HG03354 (cell line): Measurements from ENCODE around the gene PICK1.

Experiments
- ATAC-seq: cut with Tn5 transposase; IDR thresholded peaks from one replicate; pipeline ENCODE4 v1.9.1; 2021; ENCODE audit warnings: mild to moderate bottlenecking; ENCODE audit not compliant: unreplicated experiment, poor library complexity, severe bottlenecking

PICK1 gene

GRCh38 chr22:38056969-38057891 lies at the start of gene PICK1:
Gene PICK1 (plus strand): TSS chr22:38057404. CDS start chr22:38057810, 406 bp downstream.
- no peak for ATAC-seq

DNA sequence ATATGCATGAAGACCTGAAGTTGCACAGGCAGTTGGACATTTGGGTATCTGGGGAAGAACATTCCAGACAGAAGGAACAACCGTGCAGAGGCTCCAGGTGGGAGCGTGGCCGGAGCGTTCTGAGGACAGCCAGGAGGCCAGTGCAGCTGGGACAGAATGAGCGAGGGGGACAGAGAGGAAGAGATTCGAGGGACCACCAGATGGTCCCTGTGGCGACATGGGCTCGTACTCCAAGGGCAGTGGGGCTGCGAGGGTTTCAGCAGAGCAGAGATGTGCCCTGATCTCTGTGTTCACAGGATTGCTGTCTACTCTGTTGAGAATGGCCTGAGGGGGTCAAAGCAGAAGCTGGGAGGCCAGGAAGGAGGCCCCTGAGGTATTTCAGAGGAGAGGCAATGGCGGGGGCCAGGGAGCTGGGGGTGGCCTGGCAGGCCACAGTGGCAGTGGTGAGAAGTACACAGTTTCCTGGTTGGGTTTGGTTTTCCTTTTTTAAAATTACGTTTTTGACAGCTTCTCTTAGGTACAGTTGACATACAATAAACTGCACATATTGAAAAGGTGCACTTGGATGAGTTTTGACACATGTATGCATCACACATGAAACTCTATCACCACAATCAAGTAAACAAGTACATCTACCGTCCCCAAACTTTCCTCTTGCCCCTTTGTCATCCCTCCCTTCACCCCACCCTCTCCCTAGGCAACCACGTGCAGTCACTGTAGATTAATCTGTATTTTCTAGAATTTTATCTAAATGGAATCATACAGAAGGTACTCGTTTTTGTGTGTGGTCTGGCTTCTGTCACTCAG lies 48.0 kb upstream of the PICK1 start:
- no peak for ATAC-seq

DNA sequence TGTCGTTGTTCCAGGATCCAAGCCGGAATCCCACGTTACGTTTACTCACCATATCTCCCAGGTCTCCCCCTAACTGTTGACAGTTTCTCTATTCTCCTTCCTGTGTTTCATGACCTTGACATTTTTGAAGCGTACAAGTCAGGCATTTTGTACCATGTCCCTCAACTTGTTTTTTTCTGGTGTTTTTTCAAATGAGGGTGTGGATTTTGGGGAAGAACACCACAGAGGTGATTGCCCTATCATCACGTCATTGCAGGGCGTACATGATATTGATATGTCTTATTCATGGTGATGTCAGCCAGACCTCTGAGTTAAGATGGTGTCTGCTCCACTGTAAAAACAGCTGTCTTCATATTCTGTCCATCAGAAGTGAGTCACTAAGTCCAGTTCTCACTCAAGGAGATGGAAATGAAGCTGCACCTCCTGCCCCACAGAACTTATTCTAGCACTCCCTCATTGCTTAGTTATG lies 44.6 kb upstream of the PICK1 start:
- no peak for ATAC-seq

DNA sequence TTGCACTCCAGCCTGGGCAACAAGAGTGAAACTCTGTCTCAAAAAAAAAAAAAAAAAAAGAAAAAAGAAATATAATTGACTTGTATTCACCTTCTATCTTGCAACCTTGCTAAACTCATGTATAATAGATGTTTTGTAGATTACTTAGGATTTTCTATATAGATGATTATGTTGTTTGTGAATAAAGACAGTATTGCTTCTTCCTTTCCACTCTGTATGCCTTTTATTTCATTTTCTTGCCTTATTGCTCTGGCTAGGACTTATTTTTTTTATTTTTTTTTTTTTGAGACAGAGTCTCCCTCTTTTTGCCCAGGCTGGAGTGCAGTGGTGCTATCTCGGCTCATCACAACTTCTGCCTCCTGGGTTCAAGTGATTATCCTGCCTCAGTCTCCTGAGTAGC lies 43.1 kb upstream of the PICK1 start:
- ATAC-seq = no peak

- ATAC-seq = no peak
These were observed 40.7 kb upstream of the PICK1 start for GRCh38 chr22:38016182-38017151.

GRCh38 chr22:38017272-38017920 lies 39.8 kb upstream of the PICK1 start:
- no peak for ATAC-seq

GRCh38 chr22:38017939-38018885 lies 39.0 kb upstream of the PICK1 start:
- no peak for ATAC-seq

- no peak for ATAC-seq
These were observed 38.0 kb upstream of the PICK1 start for GRCh38 chr22:38018938-38019827.

GRCh38 chr22:38021206-38021605 lies 36.0 kb upstream of the PICK1 start:
- no peak for ATAC-seq

DNA sequence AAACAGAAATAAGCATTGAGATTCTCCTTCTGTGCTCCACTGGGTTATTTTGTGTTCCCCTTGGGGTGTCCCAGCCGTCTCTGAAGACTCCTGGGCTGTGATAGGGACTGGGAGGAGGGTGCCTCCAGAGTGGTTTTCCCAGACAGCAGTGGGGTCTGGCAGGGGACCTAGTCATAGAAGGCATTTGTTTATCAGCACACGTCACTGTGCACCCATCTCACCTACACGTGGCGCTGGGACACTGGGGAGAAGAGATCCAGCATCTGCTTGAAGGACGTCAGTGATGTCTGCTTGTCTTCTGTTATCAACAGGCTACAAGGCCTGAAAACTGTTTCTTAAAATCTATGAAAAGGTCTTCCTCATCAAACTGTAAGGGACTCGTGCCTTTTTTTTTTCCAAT lies 34.2 kb upstream of the PICK1 start:
- ATAC-seq = no peak

DNA sequence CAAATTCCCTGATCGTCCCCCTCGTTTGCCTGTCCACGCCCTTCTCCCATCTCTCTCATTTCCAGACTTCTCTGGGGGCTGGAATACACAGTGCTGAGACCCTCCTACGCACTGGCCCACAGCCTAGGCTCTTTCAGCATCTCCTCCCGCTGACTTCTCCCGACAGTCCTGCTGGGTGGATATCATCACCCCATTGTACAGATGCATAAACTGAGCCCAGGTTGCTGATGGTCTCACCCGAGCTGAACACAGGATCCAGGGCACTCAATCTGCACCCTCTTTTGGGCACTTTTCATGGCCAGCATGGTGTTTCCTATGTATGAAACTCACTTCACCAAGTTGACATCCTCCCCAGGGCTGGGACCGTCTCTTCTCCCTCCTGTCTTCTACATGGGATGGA lies 31.7 kb upstream of the PICK1 start:
- no peak for ATAC-seq

GRCh38 chr22:38026130-38027111 lies 30.8 kb upstream of the PICK1 start:
- ATAC-seq = no peak

GRCh38 chr22:38027487-38027886 lies 29.7 kb upstream of the PICK1 start:
- ATAC-seq = no peak

- ATAC-seq = no peak
These were observed 28.7 kb upstream of the PICK1 start for GRCh38 chr22:38028344-38029130.

- ATAC-seq = no peak
These were observed 27.8 kb upstream of the PICK1 start for GRCh38 chr22:38029370-38029769.
